H1 (cell line): ENCODE measurements around the gene AK5. TPM values are rescaled to one million over a fixed set of nuclear protein-coding genes. Genes with fewer than 3 reads are reported as not detected.

Experiments
- CTCF ChIA-PET: fragments of 300-600 bp; sonication (Branson Sonifier 250); formaldehyde crosslinking; loops from one replicate; lab custom pipeline; 2021; ENCODE audit not compliant: partially characterized antibody; lab: Charles Lee
- POLR2A ChIA-PET: fragments of 300-600 bp; sonication (Branson Sonifier 250); formaldehyde crosslinking; loops from one replicate; lab custom pipeline; 2021; ENCODE audit warnings: inconsistent platforms; ENCODE audit not compliant: partially characterized antibody; lab: Charles Lee
- DNase-seq, 2 experiments: peaks; one replicate each; pipeline versions ENCODE4 v3.0.0 to v3.0.0-alpha.2; 2010 to 2022; ENCODE audit warnings: low spot score in 2 of 2, low read depth in 1 of 2, mixed read lengths in 1 of 2
- FAIRE-seq: peaks from 2 replicates; lab custom pipeline; 2011; peaks lifted over from hg19 to GRCh38; lab: Jason Lieb, UNC
- H2AFZ ChIP-seq: 2 replicates; pipeline ENCODE4 v1.8.1; 2012; ENCODE audit warnings: low read length, inconsistent platforms
- H2AK5ac ChIP-seq: 2 replicates; pipeline ENCODE4 v1.6.1; 2013; ENCODE audit warnings: low read depth, low read length
- H2BK120ac ChIP-seq: replicated peaks from 2 replicates; pipeline ENCODE3; 2013; ENCODE audit warnings: low read depth, low read length, inconsistent platforms
- H2BK12ac ChIP-seq: 2 replicates; pipeline ENCODE4 v1.6.1; 2013; ENCODE audit warnings: low read depth, low read length
- H2BK15ac ChIP-seq: 2 replicates; pipeline ENCODE4 v1.6.1; 2013; ENCODE audit warnings: low read length
- H2BK20ac ChIP-seq: 2 replicates; pipeline ENCODE4 v1.6.1; 2013; ENCODE audit warnings: low read length
- H2BK5ac ChIP-seq: 2 replicates; pipeline ENCODE4 v1.6.1; 2013; ENCODE audit warnings: low read depth, low read length
- H3K14ac ChIP-seq: 2 replicates; pipeline ENCODE4 v1.6.1; 2013; ENCODE audit warnings: inconsistent platforms; ENCODE audit not compliant: insufficient read length
- H3K18ac ChIP-seq: 2 replicates; pipeline ENCODE4 v1.6.1; 2013; ENCODE audit warnings: low read length; ENCODE audit errors: extremely low read depth
- H3K23ac ChIP-seq: 2 replicates; pipeline ENCODE4 v1.6.1; 2013; ENCODE audit warnings: inconsistent platforms; ENCODE audit not compliant: insufficient read length
- H3K23me2 ChIP-seq: 2 replicates; pipeline ENCODE4 v1.6.1; 2013; ENCODE audit warnings: low read depth, low read length
- H3K27ac ChIP-seq: 2 replicates; pipeline ENCODE4 v1.6.1; 2011; ENCODE audit warnings: low read depth, low read length, inconsistent platforms
- H3K27me3 ChIP-seq, 4 experiments: replicated peaks in 1 of 4; 1 replicate in 1 of 4; 2 replicates in 3 of 4; pipeline versions ENCODE4 v1.6.1 to v1.8.1; 2011 to 2013; ENCODE audit warnings: low read length in 3 of 4, mild to moderate bottlenecking in 3 of 4, inconsistent platforms in 2 of 4, mixed read lengths in 2 of 4, moderate library complexity in 1 of 4; ENCODE audit not compliant: control insufficient read depth in 3 of 4, insufficient read depth in 3 of 4; ENCODE audit errors: extremely low read depth in 1 of 4
- H3K36me3 ChIP-seq, 4 experiments: 2 replicates each; pipeline versions ENCODE4 v1.6.1 to v1.8.1; 2011 to 2013; ENCODE audit warnings: mild to moderate bottlenecking in 4 of 4, low read length in 3 of 4, moderate library complexity in 2 of 4, control low read depth in 1 of 4, inconsistent platforms in 1 of 4; ENCODE audit not compliant: insufficient read depth in 4 of 4, control insufficient read depth in 2 of 4
- H3K4ac ChIP-seq: replicated peaks from 2 replicates; pipeline ENCODE3; 2013; ENCODE audit warnings: low read length, low read depth, mixed read lengths, inconsistent platforms; ENCODE audit not compliant: insufficient read length
- H3K4me1 ChIP-seq, 4 experiments: replicated peaks in 1 of 4; 1 replicate in 1 of 4; 2 replicates in 3 of 4; pipeline versions ENCODE4 v1.6.1 to v1.8.1; 2011 to 2013; ENCODE audit warnings: low read length in 3 of 4, inconsistent platforms in 2 of 4, mixed read lengths in 1 of 4; ENCODE audit not compliant: insufficient read depth in 4 of 4, control insufficient read depth in 3 of 4
- H3K4me2 ChIP-seq, 2 experiments: 2 replicates each; pipeline versions ENCODE4 v1.6.1 to v1.8.1; 2011 to 2013; ENCODE audit warnings: low read depth in 2 of 2, low read length in 2 of 2, control low read depth in 1 of 2, inconsistent platforms in 1 of 2, mild to moderate bottlenecking in 1 of 2; ENCODE audit not compliant: insufficient read depth in 1 of 2
- H3K4me3 ChIP-seq, 4 experiments: fragments of 200-600, 300-600 bp in 1 of 4; sonication (generic), shearing (Covaris generic), sonication (Bioruptor Twin) in 1 of 4; 2 replicates each; pipeline versions ENCODE4 v1.5.1 to v1.8.1; 2011 to 2016; ENCODE audit warnings: low read length in 4 of 4, low read depth in 3 of 4, control low read depth in 2 of 4, inconsistent platforms in 2 of 4, mild to moderate bottlenecking in 2 of 4, mixed read lengths in 1 of 4, moderate library complexity in 1 of 4; ENCODE audit not compliant: insufficient read depth in 2 of 4; ENCODE audit errors: extremely low read depth in 1 of 4
- H3K56ac ChIP-seq: replicated peaks from 2 replicates; pipeline ENCODE3; 2013; ENCODE audit warnings: low read depth, mild to moderate bottlenecking, mixed read lengths, low read length, inconsistent platforms; ENCODE audit not compliant: insufficient read length
- H3K79me1 ChIP-seq: 2 replicates; pipeline ENCODE4 v1.6.1; 2013; ENCODE audit warnings: low read depth, low read length, control low read depth
- H3K79me2 ChIP-seq, 2 experiments: 2 replicates each; pipeline versions ENCODE4 v1.6.1 to v1.8.1; 2012 to 2013; ENCODE audit warnings: low read length in 2 of 2, mild to moderate bottlenecking in 2 of 2, inconsistent platforms in 1 of 2; ENCODE audit not compliant: insufficient read depth in 2 of 2, control insufficient read depth in 1 of 2
- H3K9ac ChIP-seq, 4 experiments: replicated peaks in 1 of 4; 1 replicate in 1 of 4; 2 replicates in 3 of 4; pipeline versions ENCODE4 v1.6.1 to v1.8.1; 2011 to 2013; ENCODE audit warnings: low read depth in 3 of 4, low read length in 3 of 4, control low read depth in 2 of 4, mild to moderate bottlenecking in 2 of 4, moderate library complexity in 2 of 4, inconsistent platforms in 1 of 4; ENCODE audit errors: extremely low read depth in 1 of 4
- H3K9me3 ChIP-seq, 2 experiments: 2 replicates each; pipeline versions ENCODE4 v1.6.1 to v1.8.1; 2012 to 2013; ENCODE audit warnings: mild to moderate bottlenecking in 2 of 2, moderate library complexity in 2 of 2, control low read depth in 1 of 2, inconsistent platforms in 1 of 2, low read depth in 1 of 2, low read length in 1 of 2, mixed read lengths in 1 of 2; ENCODE audit not compliant: insufficient read depth in 2 of 2
- H4K20me1 ChIP-seq, 2 experiments: replicated peaks in 1 of 2; 2 replicates each; pipeline versions ENCODE3 to v1.8.1; 2011 to 2013; ENCODE audit warnings: inconsistent platforms in 2 of 2, low read length in 2 of 2, mild to moderate bottlenecking in 1 of 2; ENCODE audit not compliant: insufficient read depth in 2 of 2, control insufficient read depth in 1 of 2
- H4K5ac ChIP-seq: 2 replicates; pipeline ENCODE4 v1.6.1; 2013; ENCODE audit warnings: low read length, low read depth, mixed read lengths, inconsistent platforms; ENCODE audit not compliant: insufficient read length
- H4K8ac ChIP-seq: 2 replicates; pipeline ENCODE4 v1.8.0; 2013; ENCODE audit warnings: mild to moderate bottlenecking, moderate library complexity, low read length, inconsistent platforms; ENCODE audit not compliant: insufficient read depth; ENCODE audit errors: extremely low read depth
- H4K91ac ChIP-seq: replicated peaks from 2 replicates; pipeline ENCODE3; 2013; ENCODE audit warnings: low read length, mixed read lengths, inconsistent platforms; ENCODE audit not compliant: insufficient read length
- ATF3 ChIP-seq: IDR thresholded peaks from 2 replicates; pipeline ENCODE4 v1.6.1; 2011; ENCODE audit warnings: low read depth, mild to moderate bottlenecking, low read length; ENCODE audit not compliant: insufficient read depth
- BCL11A ChIP-seq, 2 experiments: IDR thresholded peaks; one replicate each; pipeline ENCODE4 v1.6.1; 2011; ENCODE audit warnings: low read depth in 2 of 2, low read length in 2 of 2, mild to moderate bottlenecking in 2 of 2
- CEBPB ChIP-seq: IDR thresholded peaks from 2 replicates; pipeline ENCODE4 v1.6.1; 2012; ENCODE audit warnings: low read depth, low read length
- CREB1 ChIP-seq: IDR thresholded peaks from 2 replicates; pipeline ENCODE4 v1.6.1; 2012; ENCODE audit warnings: inconsistent platforms
- EGR1 ChIP-seq: IDR thresholded peaks from 2 replicates; pipeline ENCODE4 v1.6.1; 2011; ENCODE audit warnings: low read depth, low read length, borderline replicate concordance
- KDM5A ChIP-seq: fragments of 200-600 bp; IDR thresholded peaks from 2 replicates; pipeline ENCODE4 v1.7.1; 2012; ENCODE audit warnings: mild to moderate bottlenecking, low read length, inconsistent platforms, mixed read lengths
- PHF8 ChIP-seq: fragments of 200-600 bp; sonication (generic); conservative IDR thresholded peaks from 2 replicates; pipeline ENCODE4 v1.7.1; 2012; ENCODE audit warnings: low read depth, mild to moderate bottlenecking, inconsistent platforms, low read length, moderate library complexity
- RAD21 ChIP-seq, 2 experiments: IDR thresholded peaks in 1 of 2; conservative IDR thresholded peaks in 1 of 2; 2 replicates each; pipeline ENCODE4 v1.6.1; 2011; ENCODE audit warnings: low read depth in 2 of 2, low read length in 2 of 2, improper control_type of control experiment in 1 of 2, inconsistent platforms in 1 of 2, mild to moderate bottlenecking in 1 of 2, moderate library complexity in 1 of 2
- SAP30 ChIP-seq: fragments of 300-600 bp; sonication (generic); IDR thresholded peaks from 2 replicates; pipeline ENCODE4 v1.7.1; 2012; ENCODE audit warnings: low read length, moderate library complexity, mild to moderate bottlenecking, inconsistent platforms; ENCODE audit not compliant: insufficient read depth, insufficient replicate concordance
- SIX5 ChIP-seq: IDR thresholded peaks from 2 replicates; pipeline ENCODE4 v1.6.1; 2011; ENCODE audit warnings: mild to moderate bottlenecking, low read depth, low read length
- SP2 ChIP-seq: IDR thresholded peaks from 2 replicates; pipeline ENCODE4 v1.6.1; 2012; ENCODE audit warnings: mild to moderate bottlenecking, low read length, inconsistent platforms
- WGBS, 2 experiments: shearing (Covaris generic) in 1 of 2; methylation state at CpG; one replicate each; pipeline versions ENCODE4 v1.1.6 to v1.1.7; 2013 to 2015; ENCODE audit warnings: low lambda C conversion rate in 2 of 2, mixed read lengths in 2 of 2, inconsistent platforms in 1 of 2, low coverage in 1 of 2, missing lambda C conversion rate in 1 of 2; ENCODE audit not compliant: insufficient replicate concordance in 2 of 2, insufficient coverage in 1 of 2, insufficient read length in 1 of 2; ENCODE audit errors: extremely low coverage in 1 of 2, missing lambda C conversion rate in 1 of 2; 5-methylcytosine and 5-hydroxymethylcytosine counted together
- polyA plus RNA-seq, 7 experiments: library from polyadenylated mRNA; depleted of rRNA in 3 of 7; stranded (reverse) in 5 of 7; unstranded in 2 of 7; fragments of >200 nt in 5 of 7; fragments of 200-250 nt in 2 of 7; gene quantifications; 1 replicate in 5 of 7; 2 replicates in 1 of 7; 4 replicates in 1 of 7; pipeline versions ENCODE4 v1.2.1 to v1.2.3, GENCODE V29; 2011 to 2013; ENCODE audit warnings: missing spikeins in 2 of 7, mixed read lengths in 2 of 7
- total RNA-seq: library from RNA; stranded (reverse); fragmentation: NEBNext Ultra II Directional; extraction: Animal tissue kit (Norgen Biotek cat#: 25700); gene quantifications from 2 replicates; pipeline ENCODE4 v1.2.1, GENCODE V29; 2021

The AK5 gene
- total and polyA plus RNA-seq, 2 of the 8 experiments (the other 6 are each of a cell fraction or from before 2014, with no cell fraction given): 2.0 to 7.1 TPM

- Histone ChIP-seq H3K79me1 (no peaks in the 10 kb centered on the region), H3K18ac (peak overlapping the region; percentile 74; the same call in 1 of the 2 replicates), H2AK5ac (no peak overlapping the region), H3K27ac (no peak overlapping the region), H2BK120ac (no peak overlapping the region), H3K4me3 (peak overlapping the region; percentile 65 to 88 (median 75)), H2AFZ (peak overlapping the region; percentile 45), H2BK15ac (0 out of 2 replicates have a peak overlapping the region, but pooled peaks have one; percentile 26), H3K23ac (no peak overlapping the region), H4K8ac (peak overlapping the region; percentile 73; the same call in 1 of the 2 replicates), H3K4ac (no peak overlapping the region), H3K79me2 (no peaks in the 10 kb centered on the region), H3K23me2 (peaks cover 20% of the 10 kb centered on the region; the same call in 1 of the 2 replicates), H2BK12ac (peak overlapping the region; percentile 64; the same call in 1 of the 2 replicates), H4K5ac (no peak overlapping the region), H4K20me1 (no peaks in the 10 kb centered on the region), H3K9me3 (no peaks in the 10 kb centered on the region), H3K9ac (peak overlapping the region in 2 of 4 experiments; percentile 45 to 52; a peak in 4 of 7 replicates), H3K4me2 (peak overlapping the region; percentile 88 to 93), H3K4me1 (peaks cover 3 to 9% (median 5%) of the 10 kb centered on the region in 4 experiments; a peak in 5 of 7 replicates), H3K27me3 (peaks cover 14 to 34% (median 23%) of the 10 kb centered on the region in 4 experiments), H3K56ac (no peak overlapping the region), H2BK20ac (peak overlapping the region; percentile 76; the same call in 1 of the 2 replicates), H2BK5ac (0 out of 2 replicates have a peak overlapping the region, but pooled peaks have one; percentile 12), H4K91ac (peak overlapping the region; percentile 7), H3K36me3 (no peaks in the 10 kb centered on the region), H3K14ac (no peak overlapping the region)
- DNase-seq (peak in 1 of 2 experiments; percentile 80), FAIRE-seq (no peak)
- WGBS, 2 experiments: 3% methylated on average over 31 of the region's 47 CpGs; no CpG with 5 or more reads in 1 of the 2 experiments
- POLR2A ChIA-PET: interaction anchor here (0.8 to 2.0 kb wide), 12 partner anchors 10 to 158 kb away, joined by 3 to 9 read pairs (median 3); partner anchors contain the start of gene PIGK
- CTCF ChIA-PET: interaction anchor here (0.7 to 1.4 kb wide), 5 partner anchors 15 to 87 kb away, joined by 3 to 4 read pairs (median 3); partner anchors contain the start of gene PIGK
- TF ChIP-seq KDM5A: no peak
- no peak for TF ChIP-seq CEBPB
- TF ChIP-seq SAP30: no peak
- 0 out of 2 replicates have a peak, but pooled peaks have one; percentile 10 for TF ChIP-seq PHF8
- no peak for TF ChIP-seq SP2
- no peak for TF ChIP-seq ATF3
- TF ChIP-seq BCL11A (IDR thresholded peaks at IDR 0.05; ENCODE audit: low read depth in 2 of 2, low read length in 2 of 2): no peak
- TF ChIP-seq SIX5: no peak
- no peak for TF ChIP-seq CREB1
- TF ChIP-seq EGR1: no peak
- no peak for TF ChIP-seq RAD21 (IDR thresholded peaks at IDR 0.05 in 1 of 2, conservative IDR thresholded peaks at IDR 0.05 in 1 of 2; ENCODE audit: low read depth in 2 of 2, low read length in 2 of 2)
Measured at GRCh38 chr1:77282187-77282865, 507 bp downstream of the AK5 start.
